ENCODE results near the gene SDK2.

DNA sequence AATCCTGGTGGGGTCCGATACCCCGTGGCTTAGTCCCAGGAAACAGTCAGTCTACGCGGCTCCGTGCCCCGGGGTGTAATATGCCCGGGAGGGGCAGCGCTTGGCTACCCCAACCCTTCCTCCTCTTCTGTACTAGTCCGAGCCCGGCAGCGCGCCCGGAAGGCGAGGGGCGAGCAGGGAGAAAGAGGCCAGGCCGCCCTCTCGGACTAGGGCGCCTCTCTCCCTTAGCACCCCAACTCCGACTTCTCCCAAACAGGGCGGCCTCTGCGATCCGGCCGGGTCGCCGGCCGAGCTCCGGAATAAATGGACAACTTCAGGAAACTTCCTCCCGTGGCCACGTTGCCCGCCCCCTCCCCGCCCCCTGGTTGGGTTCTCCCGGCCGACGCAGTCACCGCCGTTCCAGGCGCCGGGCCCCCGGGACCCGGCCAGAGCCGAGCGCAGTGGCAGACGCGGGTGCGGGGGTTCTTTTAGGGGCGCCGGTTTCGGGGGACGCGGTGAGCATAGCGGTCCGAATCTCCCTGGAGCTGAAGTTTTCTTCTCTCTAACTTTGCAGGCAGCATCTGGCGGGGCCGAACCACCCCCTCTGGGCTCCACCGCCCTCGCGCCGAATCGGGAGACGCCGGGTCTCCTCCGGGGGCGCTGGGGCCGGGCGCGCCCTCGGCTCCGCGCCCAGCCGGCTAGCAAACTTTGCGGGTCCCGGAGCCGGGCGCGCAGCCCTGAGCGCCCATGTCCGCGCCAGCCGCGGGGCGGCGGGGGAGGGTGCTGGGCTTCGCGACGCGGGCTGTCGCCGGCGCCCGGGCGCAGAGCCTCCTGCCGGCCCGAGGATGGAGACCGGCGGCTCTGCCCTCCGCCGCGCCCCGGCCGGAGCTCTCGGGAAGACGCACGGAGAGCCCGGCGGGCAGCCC lies at the start of gene SDK2:
- TF ChIP-seq, protein P1, sequence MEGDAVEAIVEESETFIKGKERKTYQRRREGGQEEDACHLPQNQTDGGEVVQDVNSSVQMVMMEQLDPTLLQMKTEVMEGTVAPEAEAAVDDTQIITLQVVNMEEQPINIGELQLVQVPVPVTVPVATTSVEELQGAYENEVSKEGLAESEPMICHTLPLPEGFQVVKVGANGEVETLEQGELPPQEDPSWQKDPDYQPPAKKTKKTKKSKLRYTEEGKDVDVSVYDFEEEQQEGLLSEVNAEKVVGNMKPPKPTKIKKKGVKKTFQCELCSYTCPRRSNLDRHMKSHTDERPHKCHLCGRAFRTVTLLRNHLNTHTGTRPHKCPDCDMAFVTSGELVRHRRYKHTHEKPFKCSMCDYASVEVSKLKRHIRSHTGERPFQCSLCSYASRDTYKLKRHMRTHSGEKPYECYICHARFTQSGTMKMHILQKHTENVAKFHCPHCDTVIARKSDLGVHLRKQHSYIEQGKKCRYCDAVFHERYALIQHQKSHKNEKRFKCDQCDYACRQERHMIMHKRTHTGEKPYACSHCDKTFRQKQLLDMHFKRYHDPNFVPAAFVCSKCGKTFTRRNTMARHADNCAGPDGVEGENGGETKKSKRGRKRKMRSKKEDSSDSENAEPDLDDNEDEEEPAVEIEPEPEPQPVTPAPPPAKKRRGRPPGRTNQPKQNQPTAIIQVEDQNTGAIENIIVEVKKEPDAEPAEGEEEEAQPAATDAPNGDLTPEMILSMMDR (conservative IDR thresholded peaks at IDR 0.05 in 1 of 2, IDR thresholded peaks at IDR 0.05 in 1 of 2; ENCODE audit: extremely low read depth in 1 of 2, insufficient read depth in 1 of 2, low read depth in 1 of 2, low read length in 2 of 2), result no peak
- no peak for TF ChIP-seq EZH2 (IDR thresholded peaks at IDR 0.05; ENCODE audit: borderline replicate concordance, low read length)
